HL-60 (cell line): Measurements from ENCODE around the gene FOXP1.

ENCODE experiments used
- DNase-seq, 2 experiments: peaks; one replicate each; pipeline ENCODE4 v3.0.0-alpha.2; 2010 to 2020; ENCODE audit warnings: low read depth in 1 of 2, low spot score in 1 of 2
- H3K27ac ChIP-seq: fragments of 250-450 bp; sonication (Bioruptor Pico); replicated peaks from 2 replicates; pipeline ENCODE4 v1.5.1; 2020; ENCODE audit warnings: mild to moderate bottlenecking, moderate library complexity
- H3K27me3 ChIP-seq: fragments of 250-450 bp; sonication (Bioruptor Pico); 2 replicates; pipeline ENCODE4 v1.5.1; 2021; ENCODE audit warnings: mild to moderate bottlenecking, moderate library complexity; ENCODE audit not compliant: insufficient read depth, poor library complexity, severe bottlenecking
- H3K4me3 ChIP-seq: replicated peaks from 2 replicates; pipeline ENCODE4 v1.5.1; 2011; ENCODE audit warnings: mild to moderate bottlenecking, control low read depth, low read length; ENCODE audit not compliant: insufficient read depth
- GABPA ChIP-seq: IDR thresholded peaks from 2 replicates; pipeline ENCODE4 v1.6.1; 2012; ENCODE audit warnings: low read depth
- POLR2AphosphoS5 ChIP-seq: IDR thresholded peaks from 2 replicates; pipeline ENCODE4 v1.6.1; 2012; ENCODE audit warnings: low read depth
- SPI1 ChIP-seq: IDR thresholded peaks from 2 replicates; pipeline ENCODE4 v1.6.1; 2012; ENCODE audit warnings: low read depth, mild to moderate bottlenecking, borderline replicate concordance
- TF ChIP-seq, protein P1 (sequence below): IDR thresholded peaks from 2 replicates; pipeline ENCODE4 v1.6.1; 2012; ENCODE audit warnings: low read depth; ENCODE audit not compliant: insufficient replicate concordance
- TF ChIP-seq, protein P2 (sequence below): IDR thresholded peaks from one replicate; pipeline ENCODE4 v1.5.1; 2011; ENCODE audit warnings: low read length, control low read depth, inconsistent platforms; ENCODE audit not compliant: insufficient read depth

FOXP1 gene

DNA sequence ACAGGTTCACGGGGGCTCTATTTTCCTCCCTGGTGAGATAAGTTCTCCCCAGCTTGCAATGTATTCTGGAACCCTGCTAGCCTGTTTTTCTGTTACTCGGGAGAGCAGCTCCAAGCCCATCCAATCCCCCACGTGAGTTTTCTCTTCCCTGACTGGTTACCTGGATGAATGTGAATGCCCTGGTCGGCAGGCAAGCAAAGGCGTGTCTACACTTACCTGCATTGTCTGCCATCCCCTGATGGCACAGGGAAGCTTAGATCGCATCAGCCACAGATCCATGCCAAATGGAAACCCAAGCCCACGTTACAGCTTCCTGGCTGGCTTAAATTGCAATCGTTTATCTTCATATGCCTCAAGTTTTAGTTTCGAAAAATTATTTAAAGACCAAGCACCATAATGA is 149.9 kb downstream of the FOXP1 start:
- no peak overlapping the region for H3K4me3 ChIP-seq
- no peaks in the 10 kb centered on the region for H3K27me3 ChIP-seq
- no peak for DNase-seq
- TF ChIP-seq, protein P1, sequence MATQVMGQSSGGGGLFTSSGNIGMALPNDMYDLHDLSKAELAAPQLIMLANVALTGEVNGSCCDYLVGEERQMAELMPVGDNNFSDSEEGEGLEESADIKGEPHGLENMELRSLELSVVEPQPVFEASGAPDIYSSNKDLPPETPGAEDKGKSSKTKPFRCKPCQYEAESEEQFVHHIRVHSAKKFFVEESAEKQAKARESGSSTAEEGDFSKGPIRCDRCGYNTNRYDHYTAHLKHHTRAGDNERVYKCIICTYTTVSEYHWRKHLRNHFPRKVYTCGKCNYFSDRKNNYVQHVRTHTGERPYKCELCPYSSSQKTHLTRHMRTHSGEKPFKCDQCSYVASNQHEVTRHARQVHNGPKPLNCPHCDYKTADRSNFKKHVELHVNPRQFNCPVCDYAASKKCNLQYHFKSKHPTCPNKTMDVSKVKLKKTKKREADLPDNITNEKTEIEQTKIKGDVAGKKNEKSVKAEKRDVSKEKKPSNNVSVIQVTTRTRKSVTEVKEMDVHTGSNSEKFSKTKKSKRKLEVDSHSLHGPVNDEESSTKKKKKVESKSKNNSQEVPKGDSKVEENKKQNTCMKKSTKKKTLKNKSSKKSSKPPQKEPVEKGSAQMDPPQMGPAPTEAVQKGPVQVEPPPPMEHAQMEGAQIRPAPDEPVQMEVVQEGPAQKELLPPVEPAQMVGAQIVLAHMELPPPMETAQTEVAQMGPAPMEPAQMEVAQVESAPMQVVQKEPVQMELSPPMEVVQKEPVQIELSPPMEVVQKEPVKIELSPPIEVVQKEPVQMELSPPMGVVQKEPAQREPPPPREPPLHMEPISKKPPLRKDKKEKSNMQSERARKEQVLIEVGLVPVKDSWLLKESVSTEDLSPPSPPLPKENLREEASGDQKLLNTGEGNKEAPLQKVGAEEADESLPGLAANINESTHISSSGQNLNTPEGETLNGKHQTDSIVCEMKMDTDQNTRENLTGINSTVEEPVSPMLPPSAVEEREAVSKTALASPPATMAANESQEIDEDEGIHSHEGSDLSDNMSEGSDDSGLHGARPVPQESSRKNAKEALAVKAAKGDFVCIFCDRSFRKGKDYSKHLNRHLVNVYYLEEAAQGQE: no peak
- TF ChIP-seq SPI1: no peak
- TF ChIP-seq, protein P2, sequence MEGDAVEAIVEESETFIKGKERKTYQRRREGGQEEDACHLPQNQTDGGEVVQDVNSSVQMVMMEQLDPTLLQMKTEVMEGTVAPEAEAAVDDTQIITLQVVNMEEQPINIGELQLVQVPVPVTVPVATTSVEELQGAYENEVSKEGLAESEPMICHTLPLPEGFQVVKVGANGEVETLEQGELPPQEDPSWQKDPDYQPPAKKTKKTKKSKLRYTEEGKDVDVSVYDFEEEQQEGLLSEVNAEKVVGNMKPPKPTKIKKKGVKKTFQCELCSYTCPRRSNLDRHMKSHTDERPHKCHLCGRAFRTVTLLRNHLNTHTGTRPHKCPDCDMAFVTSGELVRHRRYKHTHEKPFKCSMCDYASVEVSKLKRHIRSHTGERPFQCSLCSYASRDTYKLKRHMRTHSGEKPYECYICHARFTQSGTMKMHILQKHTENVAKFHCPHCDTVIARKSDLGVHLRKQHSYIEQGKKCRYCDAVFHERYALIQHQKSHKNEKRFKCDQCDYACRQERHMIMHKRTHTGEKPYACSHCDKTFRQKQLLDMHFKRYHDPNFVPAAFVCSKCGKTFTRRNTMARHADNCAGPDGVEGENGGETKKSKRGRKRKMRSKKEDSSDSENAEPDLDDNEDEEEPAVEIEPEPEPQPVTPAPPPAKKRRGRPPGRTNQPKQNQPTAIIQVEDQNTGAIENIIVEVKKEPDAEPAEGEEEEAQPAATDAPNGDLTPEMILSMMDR: no peak
- TF ChIP-seq POLR2AphosphoS5: no peak
- TF ChIP-seq GABPA: no peak
- H3K27ac ChIP-seq: no peak overlapping the region

DNA sequence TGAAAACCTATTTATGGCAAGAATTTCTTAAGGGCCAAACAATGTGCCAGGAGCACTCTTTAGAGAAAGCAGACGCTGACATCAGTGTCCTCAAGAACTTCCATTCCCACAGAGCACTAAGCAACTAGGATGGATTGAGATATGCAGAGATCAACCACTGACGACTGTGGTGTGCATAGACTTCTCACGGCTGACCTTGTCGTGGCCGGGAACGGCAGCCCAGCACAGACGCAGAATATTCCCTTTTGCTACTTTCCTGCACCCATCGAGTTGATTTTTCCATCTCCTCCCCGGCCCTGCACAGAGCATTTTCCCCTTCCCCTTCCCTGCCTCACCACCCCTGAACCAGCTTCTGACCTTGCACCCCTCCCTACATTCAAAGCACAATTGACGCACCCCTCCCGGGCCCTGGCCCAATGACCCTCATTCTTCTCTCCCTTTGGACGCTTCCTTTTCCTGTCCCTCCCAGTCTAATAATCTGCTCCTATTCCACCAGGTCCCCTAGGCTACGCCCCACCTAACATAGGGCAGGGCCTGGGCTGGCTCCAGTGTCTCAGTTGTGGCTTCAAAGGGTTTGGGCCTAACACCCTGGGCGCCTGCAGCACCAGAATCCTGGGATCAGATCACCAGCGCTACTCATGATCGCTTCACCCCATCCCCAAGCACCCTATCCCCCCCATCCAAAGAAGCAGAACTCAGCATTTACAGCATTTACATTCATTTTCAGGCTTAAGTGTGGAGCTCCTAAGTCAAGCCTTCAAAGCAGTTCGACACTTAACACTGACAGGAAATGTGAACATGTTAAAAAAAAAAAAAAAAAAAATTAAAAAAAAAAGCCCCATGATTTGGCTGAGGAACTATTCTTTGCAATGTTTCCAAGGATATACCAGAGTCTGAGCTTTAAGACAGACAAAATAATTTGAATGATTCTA is 151.2 kb downstream of the FOXP1 start:
- Histone ChIP-seq H3K4me3 (no peak overlapping the region), H3K27me3 (no peaks in the 10 kb centered on the region), H3K27ac (no peak overlapping the region)
- TF ChIP-seq, protein P1: no peak
- TF ChIP-seq GABPA: no peak
- DNase-seq: no peak

GRCh38 chr3:71430941-71431552 is 152.5 kb downstream of the FOXP1 start:
- Histone ChIP-seq H3K27ac (no peak overlapping the region), H3K27me3 (no peaks in the 10 kb centered on the region), H3K4me3 (no peak overlapping the region)
- TF ChIP-seq, protein P2: no peak
- TF ChIP-seq GABPA (no peak), SPI1 (no peak), POLR2AphosphoS5 (no peak)
- no peak for DNase-seq

- no peaks in the 10 kb centered on the region for H3K27me3 ChIP-seq
- no peak overlapping the region for H3K4me3 ChIP-seq
- DNase-seq: no peak
- TF ChIP-seq, protein P2: no peak
- TF ChIP-seq GABPA (no peak), POLR2AphosphoS5 (no peak), SPI1 (no peak)
- TF ChIP-seq, protein P1: no peak
- 0 out of 2 replicates have a peak overlapping the region, but pooled peaks have one; percentile 33 for H3K27ac ChIP-seq
These were observed 153.9 kb downstream of the FOXP1 start for GRCh38 chr3:71429597-71429988.
